GM12878 (cell line): Measurements from ENCODE around the gene CD79A. TPM values are rescaled to one million over a fixed set of nuclear protein-coding genes. Genes with fewer than 3 reads are reported as not detected.
A peak's percentile ranks its signal among the peaks of the same experiment; 100 is the strongest.

Experiments used
- ATAC-seq: fragments of 200-7000 bp; cut with Tn5 transposase; 3 replicates; pipeline ENCODE4 v1.9.1; 2020; ENCODE audit warnings: mild to moderate bottlenecking, moderate library complexity
- BruUV-seq: library from RNA; stranded (reverse); fragments of 400-500 nt; replicated peaks from 2 replicates; lab custom pipeline; 2021; lab: Mats Ljungman, UMichigan
- CTCF ChIA-PET: fragments of 300-600 bp; sonication (Branson Sonifier 250); formaldehyde crosslinking; extraction: SDS; loops from one replicate; lab custom pipeline; 2021; ENCODE audit warnings: inconsistent platforms; lab: Yijun Ruan, JAX
- POLR2A ChIA-PET: fragments of 350-600 bp; formaldehyde crosslinking; extraction: SDS; loops from one replicate; lab custom pipeline; 2021; ENCODE audit warnings: inconsistent platforms; lab: Charles Lee
- RAD21 ChIA-PET: fragments of 300-600 bp; sonication (Branson Sonifier 250); formaldehyde crosslinking; loops from one replicate; lab custom pipeline; 2023; ENCODE audit warnings: antibody characterized with exemption; ENCODE audit not compliant: unreplicated experiment; lab: Charles Lee
- SMC1A ChIA-PET: fragments of 300-600 bp; sonication (Branson Sonifier 250); formaldehyde crosslinking; loops from one replicate; lab custom pipeline; 2023; ENCODE audit not compliant: unreplicated experiment, uncharacterized antibody; lab: Charles Lee
- DNase-seq: peaks from one replicate; pipeline ENCODE4 v3.0.0-alpha.2; 2011; ENCODE audit warnings: low read depth, low spot score
- FAIRE-seq: peaks from 3 replicates; lab custom pipeline; 2011; peaks lifted over from hg19 to GRCh38; lab: Jason Lieb, UNC
- H2AFZ ChIP-seq: 2 replicates; pipeline ENCODE4 v1.6.0; 2011; ENCODE audit warnings: low read depth, low read length, control low read depth; ENCODE audit not compliant: control insufficient read depth
- H3K27ac ChIP-seq: 2 replicates; pipeline ENCODE4 v1.5.1; 2011; ENCODE audit warnings: control low read depth; ENCODE audit not compliant: control insufficient read depth, insufficient read depth
- H3K27me3 ChIP-seq, 2 experiments: replicated peaks in 1 of 2; 2 replicates each; pipeline versions ENCODE4 v1.6.0 to v1.6.1; 2011; ENCODE audit warnings: low read length in 1 of 2; ENCODE audit not compliant: control insufficient read depth in 2 of 2, insufficient read depth in 2 of 2
- H3K36me3 ChIP-seq, 2 experiments: 2 replicates each; pipeline ENCODE4 v1.5.1; 2011; ENCODE audit warnings: low read length in 1 of 2; ENCODE audit not compliant: control insufficient read depth in 2 of 2, insufficient read depth in 2 of 2
- H3K4me1 ChIP-seq: 2 replicates; pipeline ENCODE4 v1.6.1; 2011; ENCODE audit warnings: mild to moderate bottlenecking, low read length, moderate library complexity, mixed read lengths; ENCODE audit not compliant: control insufficient read depth, insufficient read depth
- H3K4me2 ChIP-seq: 2 replicates; pipeline ENCODE4 v1.6.0; 2011; ENCODE audit warnings: control low read depth; ENCODE audit not compliant: control insufficient read depth, insufficient read depth
- H3K4me3 ChIP-seq: fragments of 200-600 bp; sonication (generic); 2 replicates; pipeline ENCODE4 v1.5.1; 2016
- H3K79me2 ChIP-seq: 2 replicates; pipeline ENCODE4 v1.6.0; 2011; ENCODE audit warnings: low read length; ENCODE audit not compliant: control insufficient read depth, insufficient read depth
- H3K9ac ChIP-seq: 2 replicates; pipeline ENCODE4 v1.8.0; 2011; ENCODE audit warnings: low read length, control low read depth, mixed read lengths; ENCODE audit not compliant: control insufficient read depth, insufficient read depth
- H3K9me3 ChIP-seq: replicated peaks from 3 replicates; pipeline ENCODE4 v1.5.1; 2011; ENCODE audit warnings: mild to moderate bottlenecking, low read length; ENCODE audit not compliant: control insufficient read depth, insufficient read depth
- H4K20me1 ChIP-seq: 2 replicates; pipeline ENCODE4 v1.6.0; 2011; ENCODE audit not compliant: control insufficient read depth, insufficient read depth
- CEBPZ ChIP-seq: fragments of 150-350 bp; IDR thresholded peaks from 2 replicates; pipeline ENCODE4 v1.6.1; 2016; ENCODE audit warnings: low read depth, low read length
- CHD2 ChIP-seq: IDR thresholded peaks from 2 replicates; pipeline ENCODE4 v1.6.1; 2011; ENCODE audit warnings: low read depth, low read length, improper control_type of control experiment, borderline replicate concordance
- IKZF1 ChIP-seq: fragments of 450-650 bp; conservative IDR thresholded peaks from 2 replicates; pipeline ENCODE4 v1.6.1; 2017; ENCODE audit warnings: antibody characterized with exemption, mild to moderate bottlenecking
- IRF3 ChIP-seq: fragments of 450-650 bp; IDR thresholded peaks from 2 replicates; pipeline ENCODE4 v1.6.1; 2014; ENCODE audit warnings: mild to moderate bottlenecking
- NBN ChIP-seq: fragments of 450-650 bp; IDR thresholded peaks from 2 replicates; pipeline ENCODE4 v1.6.1; 2016
- PML ChIP-seq: IDR thresholded peaks from 2 replicates; pipeline ENCODE4 v1.6.1; 2012; ENCODE audit warnings: low read length, inconsistent platforms
- POLR2AphosphoS5 ChIP-seq: IDR thresholded peaks from 2 replicates; pipeline ENCODE4 v1.6.1; 2011; ENCODE audit warnings: mild to moderate bottlenecking, low read length, inconsistent platforms
- RAD51 ChIP-seq: fragments of 450-650 bp; IDR thresholded peaks from 2 replicates; pipeline ENCODE4 v1.6.1; 2016; ENCODE audit warnings: moderate library complexity, mild to moderate bottlenecking, inconsistent platforms
- SMAD1 ChIP-seq: fragments of 450-650 bp; IDR thresholded peaks from 2 replicates; pipeline ENCODE4 v1.6.1; 2018; ENCODE audit warnings: mild to moderate bottlenecking, low read depth; ENCODE audit not compliant: partially characterized antibody
- SP1 ChIP-seq: IDR thresholded peaks from one replicate; pipeline ENCODE4 v1.6.1; 2011; ENCODE audit warnings: low read depth, low read length
- WGBS: methylation state at CpG from one replicate; pipeline ENCODE4 v1.1.6; 2016; ENCODE audit warnings: low lambda C conversion rate; ENCODE audit not compliant: insufficient replicate concordance, insufficient coverage; ENCODE audit errors: missing lambda C conversion rate; 5-methylcytosine and 5-hydroxymethylcytosine counted together
- in situ Hi-C: fragments of 300-500 bp; cut with MboI; formaldehyde crosslinking; loops from 9 replicates; pipeline ENCODE4 v1.14.3; 2018; ENCODE audit warnings: mixed read lengths
- intact Hi-C: fragments of 100-400 bp; cut with micrococcal nuclease; formaldehyde crosslinking; loops from one replicate; pipeline ENCODE4 v1.14.2; 2022; ENCODE audit not compliant: unreplicated experiment
- polyA plus RNA-seq, 11 experiments: library from polyadenylated mRNA; depleted of rRNA in 4 of 11; unstranded in 6 of 11; stranded (reverse) in 5 of 11; fragments of >200 nt; fragmentation: Nextera tagmentation in 4 of 11; fragmentation: Illumina TruSeq in 1 of 11; extraction: Ambion mirVana in 4 of 11; extraction: Trizol in 1 of 11; gene quantifications; 1 replicate in 1 of 11; 2 replicates in 10 of 11; pipeline versions ENCODE4 v1.2.1 to v1.2.3, GENCODE V29; 2011 to 2016; ENCODE audit warnings: inconsistent platforms in 2 of 11, missing spikeins in 2 of 11, low read depth in 1 of 11
- total RNA-seq, 4 experiments: library from RNA; depleted of rRNA in 3 of 4; stranded (reverse); fragments of >200 nt in 3 of 4; fragmentation: Illumina TruSeq in 1 of 4; extraction: Trizol in 1 of 4; gene quantifications; 2 replicates each; pipeline versions ENCODE4 v1.2.1 to v1.2.3, GENCODE V29; 2013 to 2021

The CD79A gene
- total and polyA plus RNA-seq, 10 of the 15 experiments (the other 5 are each of a cell fraction or from before 2014, with no cell fraction given) = 38.8 to 414 (median 282) TPM

- Histone ChIP-seq H3K4me2 (peak overlapping the region; percentile 84), H3K27ac (no peak overlapping the region; the same call in 1 of the 2 replicates), H2AFZ (no peak overlapping the region), H3K79me2 (peaks cover 70% of the 10 kb centered on the region), H3K4me1 (peaks cover 34% of the 10 kb centered on the region), H3K27me3 (no peaks in the 10 kb centered on the region), H4K20me1 (peaks cover 22% of the 10 kb centered on the region), H3K4me3 (peak overlapping the region; percentile 94), H3K9me3 (no peaks in the 10 kb centered on the region), H3K9ac (peak overlapping the region; percentile 100), H3K36me3 (peaks cover 26 to 30% of the 10 kb centered on the region in 2 experiments)
- WGBS = 27% methylated on average over 2 of the region's 2 CpGs
- POLR2A ChIA-PET = interaction anchor here (0.8 to 2.4 kb wide), 4 partner anchors 9 to 24 kb away, joined by 3 to 14 read pairs (median 7); partner anchors contain the start of gene CD79A
- intact Hi-C loops (no loop called here), in situ Hi-C loops (no loop called here)
- SMC1A ChIA-PET = interaction anchor here (0.6 to 1.6 kb wide), 3 partner anchors 10 to 90 kb away, joined by 3 to 8 read pairs (median 3); no protein-coding TSS in a partner anchor
- CTCF ChIA-PET = interaction anchor here (0.7 to 4.4 kb wide), 10 partner anchors 10 to 99 kb away, joined by 3 to 30 read pairs (median 4); partner anchors contain the start of gene RABAC1
- DNase-seq (no peak), FAIRE-seq (no peak), ATAC-seq (no peak)
- BruUV-seq = no TSS peak
- no peak for TF ChIP-seq CEBPZ
- no peak for TF ChIP-seq SMAD1
- no peak for TF ChIP-seq RAD51
- no peak for TF ChIP-seq IKZF1
- no peak for TF ChIP-seq IRF3
- TF ChIP-seq NBN = no peak
- no peak for TF ChIP-seq CHD2
- peak; percentile 16; the same call in 1 of the 2 replicates for TF ChIP-seq POLR2AphosphoS5
- no peak for TF ChIP-seq SP1
- TF ChIP-seq PML = 0 out of 2 replicates have a peak, but pooled peaks have one; percentile 1
- RAD21 ChIA-PET = interaction anchor here (1.0 to 1.4 kb wide), 3 partner anchors 11 to 83 kb away, joined by 3 to 7 read pairs (median 5); partner anchors contain the start of gene CD79A
Observed at GRCh38 chr19:41862445-41862986, 14.6 kb upstream of the CD79A start.
